ENCODE data around the gene MUS81. TPM values are rescaled to one million over a fixed set of nuclear protein-coding genes. Genes with fewer than 3 reads are reported as not detected.

MUS81 gene
- total RNA-seq, 1 donor from 2014 or later = 58.4 TPM

DNA sequence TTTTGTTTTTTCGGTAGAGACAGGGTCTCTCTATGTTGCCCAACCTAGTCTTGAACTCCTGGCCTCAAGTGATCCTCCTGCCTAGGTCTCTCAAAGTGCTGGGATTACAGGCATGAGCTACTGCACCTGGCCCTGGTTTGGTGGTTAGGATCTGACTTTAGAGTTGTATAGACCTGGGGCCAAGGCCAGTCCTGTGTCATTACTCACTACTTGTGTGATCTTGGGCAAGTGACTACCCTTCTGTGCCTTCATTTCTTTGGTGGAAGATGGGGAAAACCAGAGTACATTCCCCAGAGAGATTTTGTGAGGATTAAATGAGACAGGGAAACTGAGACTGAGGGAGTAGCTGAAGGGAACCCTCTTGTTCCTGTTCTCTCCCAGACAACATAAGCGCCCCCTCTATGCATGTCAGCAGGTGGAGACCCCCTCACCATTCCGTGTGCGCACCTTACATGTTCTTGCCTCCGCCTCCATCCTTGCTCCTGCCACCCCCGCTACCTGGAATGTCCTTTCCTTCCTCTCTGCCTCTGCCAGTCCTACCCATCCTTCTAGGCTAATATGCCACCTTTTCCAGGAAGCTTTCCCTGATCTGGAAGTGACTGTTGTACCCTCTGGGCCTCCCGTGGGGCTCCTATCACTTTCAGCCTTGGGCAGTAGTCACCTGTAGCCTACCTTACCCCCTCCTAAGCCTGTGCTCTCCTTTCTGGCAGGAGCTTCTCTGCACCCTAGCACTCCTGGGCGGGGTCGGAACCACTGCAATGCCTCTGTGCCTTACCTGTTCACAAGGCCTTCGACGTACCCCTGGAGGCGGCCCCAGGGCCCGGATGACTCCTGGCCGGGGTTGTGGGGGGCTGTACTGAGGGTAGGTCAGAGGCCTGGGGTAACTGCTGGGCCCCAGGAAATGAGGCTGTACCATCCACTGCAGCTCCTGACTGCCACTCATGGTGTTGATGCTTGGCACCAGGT, 36.1 kb downstream of the MUS81 start:
- DNase-seq (ENCODE audit: low read depth) = no peak
- TF ChIP-seq, protein P1, sequence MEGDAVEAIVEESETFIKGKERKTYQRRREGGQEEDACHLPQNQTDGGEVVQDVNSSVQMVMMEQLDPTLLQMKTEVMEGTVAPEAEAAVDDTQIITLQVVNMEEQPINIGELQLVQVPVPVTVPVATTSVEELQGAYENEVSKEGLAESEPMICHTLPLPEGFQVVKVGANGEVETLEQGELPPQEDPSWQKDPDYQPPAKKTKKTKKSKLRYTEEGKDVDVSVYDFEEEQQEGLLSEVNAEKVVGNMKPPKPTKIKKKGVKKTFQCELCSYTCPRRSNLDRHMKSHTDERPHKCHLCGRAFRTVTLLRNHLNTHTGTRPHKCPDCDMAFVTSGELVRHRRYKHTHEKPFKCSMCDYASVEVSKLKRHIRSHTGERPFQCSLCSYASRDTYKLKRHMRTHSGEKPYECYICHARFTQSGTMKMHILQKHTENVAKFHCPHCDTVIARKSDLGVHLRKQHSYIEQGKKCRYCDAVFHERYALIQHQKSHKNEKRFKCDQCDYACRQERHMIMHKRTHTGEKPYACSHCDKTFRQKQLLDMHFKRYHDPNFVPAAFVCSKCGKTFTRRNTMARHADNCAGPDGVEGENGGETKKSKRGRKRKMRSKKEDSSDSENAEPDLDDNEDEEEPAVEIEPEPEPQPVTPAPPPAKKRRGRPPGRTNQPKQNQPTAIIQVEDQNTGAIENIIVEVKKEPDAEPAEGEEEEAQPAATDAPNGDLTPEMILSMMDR (IDR thresholded peaks at IDR 0.05; ENCODE audit: insufficient read depth, low read length, severe bottlenecking) = no peak
- Histone ChIP-seq H3K4me3 (ENCODE audit: low read depth, low read length) (no peak overlapping the region), H3K27me3 (ENCODE audit: control insufficient read depth, insufficient read depth, low read length) (no peaks in the 10 kb centered on the region), H3K36me3 (ENCODE audit: control insufficient read depth, insufficient read depth, low read length) (peaks cover 15% of the 10 kb centered on the region)
- no peak for FAIRE-seq

DNA sequence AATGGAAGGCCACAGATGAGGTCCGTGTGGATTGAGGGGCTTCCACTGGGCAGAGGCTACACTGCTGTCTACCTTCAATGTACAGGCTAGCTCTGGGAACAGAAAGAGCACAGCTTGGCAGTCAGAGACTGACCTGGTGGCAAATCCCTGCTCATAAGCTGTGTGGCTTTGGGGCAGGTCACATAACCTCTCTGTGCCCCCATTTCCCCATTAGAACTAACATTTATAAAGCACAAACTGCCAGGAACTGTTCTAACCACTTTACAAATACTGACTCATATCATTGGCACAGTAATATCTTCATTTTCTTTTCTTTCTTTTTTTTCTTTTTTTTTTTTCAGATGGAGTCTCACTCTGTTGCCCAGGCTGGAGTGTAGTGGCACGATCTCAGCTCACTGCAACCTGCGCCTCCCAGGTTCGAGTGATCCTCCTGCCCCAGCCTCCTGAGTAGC, 36.8 kb downstream of the MUS81 start:
- H3K27me3 ChIP-seq (ENCODE audit: control insufficient read depth, insufficient read depth, low read length) = no peaks in the 10 kb centered on the region
- no peak for FAIRE-seq
- DNase-seq (ENCODE audit: low read depth) = no peak
- TF ChIP-seq, protein P1 (IDR thresholded peaks at IDR 0.05; ENCODE audit: insufficient read depth, low read length, severe bottlenecking) = no peak
- H3K4me3 ChIP-seq (ENCODE audit: low read depth, low read length) = no peak overlapping the region
- H3K36me3 ChIP-seq (ENCODE audit: control insufficient read depth, insufficient read depth, low read length) = peaks cover 15% of the 10 kb centered on the region

DNA sequence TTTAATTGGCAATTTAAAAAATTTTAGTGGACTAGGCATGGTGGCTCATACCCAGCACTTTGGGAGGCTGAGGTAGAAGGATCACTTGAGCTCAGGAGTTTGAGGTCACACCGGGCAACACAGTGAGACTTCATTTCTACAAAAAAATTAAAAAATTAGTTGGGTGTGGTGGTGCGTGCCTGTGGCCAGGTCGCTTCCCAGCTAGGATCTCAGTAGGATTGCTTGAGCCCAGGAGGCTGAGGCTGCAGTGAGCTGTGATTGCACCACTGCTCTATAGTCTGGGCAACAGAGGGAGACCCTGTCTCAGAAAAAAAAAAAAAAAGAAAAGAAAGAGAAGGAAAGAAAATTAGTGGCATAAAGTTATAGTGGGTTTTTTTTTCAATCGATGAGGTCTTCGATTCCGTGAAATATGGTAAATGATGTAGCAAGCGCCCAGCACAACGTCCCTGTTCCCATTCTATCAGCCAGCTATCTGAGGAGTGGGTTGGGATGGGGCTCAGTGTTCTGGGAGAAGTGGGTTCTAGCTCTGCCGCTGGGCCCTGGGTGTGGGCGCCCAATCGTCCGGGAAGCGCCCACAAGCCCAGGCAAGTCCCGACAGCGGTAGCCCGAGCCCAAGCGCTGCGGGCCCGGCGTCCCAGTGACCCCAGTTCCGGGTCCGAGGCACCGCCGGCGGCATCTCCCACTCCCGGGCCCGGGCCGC, 38.6 kb downstream of the MUS81 start:
- DNase-seq (ENCODE audit: low read depth) (peak; percentile 67), FAIRE-seq (no peak)
- Histone ChIP-seq H3K36me3 (ENCODE audit: control insufficient read depth, insufficient read depth, low read length) (peaks cover 15% of the 10 kb centered on the region), H3K27me3 (ENCODE audit: control insufficient read depth, insufficient read depth, low read length) (no peaks in the 10 kb centered on the region), H3K4me3 (ENCODE audit: low read depth, low read length) (peak overlapping the region; percentile 100)
- TF ChIP-seq, protein P1 (IDR thresholded peaks at IDR 0.05; ENCODE audit: insufficient read depth, low read length, severe bottlenecking) = no peak

GRCh38 chr11:65899356-65900124, 39.3 kb downstream of the MUS81 start:
- TF ChIP-seq, protein P1 (IDR thresholded peaks at IDR 0.05; ENCODE audit: insufficient read depth, low read length, severe bottlenecking) = no peak
- no peak for FAIRE-seq
- H3K4me3 ChIP-seq (ENCODE audit: low read depth, low read length) = peak overlapping the region; percentile 100
- no peaks in the 10 kb centered on the region for H3K27me3 ChIP-seq (ENCODE audit: control insufficient read depth, insufficient read depth, low read length)
- H3K36me3 ChIP-seq (ENCODE audit: control insufficient read depth, insufficient read depth, low read length) = peaks cover 15% of the 10 kb centered on the region
- DNase-seq (ENCODE audit: low read depth) = no peak

GRCh38 chr11:65900125-65900898, 40.1 kb downstream of the MUS81 start, which contains the start of gene FOSL1:
TSS of gene FOSL1 (minus strand) at chr11:65900388. CDS start at chr11:65900339, 49 bp downstream.
- FAIRE-seq (no peak), DNase-seq (ENCODE audit: low read depth) (peak; percentile 93)
- H3K4me3 ChIP-seq (ENCODE audit: low read depth, low read length) = peak within 1 kb of the TSS; percentile 100

More at GRCh38 chr11:65900125-65900898, 40.1 kb downstream of the MUS81 start, which contains the start of gene FOSL1:
- Histone ChIP-seq H3K27me3 (ENCODE audit: control insufficient read depth, insufficient read depth, low read length) (no peaks in the 10 kb centered on the region), H3K36me3 (ENCODE audit: control insufficient read depth, insufficient read depth, low read length) (peaks cover 14% of the 10 kb centered on the region)
- TF ChIP-seq, protein P1 (IDR thresholded peaks at IDR 0.05; ENCODE audit: insufficient read depth, low read length, severe bottlenecking) = no peak

Measured in bronchial epithelial cell (primary cell).